Anterior cingulate cortex (tissue), 58 donors: ENCODE measurements around the gene SLC41A3.
"Not testable (repeated sequence)": the region's sequence is repeated elsewhere in the genome, so short reads cannot be mapped to it uniquely, and the experiment has no call there.

Experiments
- DNase-seq, 58 donors: peaks; one replicate each; lab custom pipeline; 2025; lab: John Stamatoyannopoulos, UW

SLC41A3 gene

DNA sequence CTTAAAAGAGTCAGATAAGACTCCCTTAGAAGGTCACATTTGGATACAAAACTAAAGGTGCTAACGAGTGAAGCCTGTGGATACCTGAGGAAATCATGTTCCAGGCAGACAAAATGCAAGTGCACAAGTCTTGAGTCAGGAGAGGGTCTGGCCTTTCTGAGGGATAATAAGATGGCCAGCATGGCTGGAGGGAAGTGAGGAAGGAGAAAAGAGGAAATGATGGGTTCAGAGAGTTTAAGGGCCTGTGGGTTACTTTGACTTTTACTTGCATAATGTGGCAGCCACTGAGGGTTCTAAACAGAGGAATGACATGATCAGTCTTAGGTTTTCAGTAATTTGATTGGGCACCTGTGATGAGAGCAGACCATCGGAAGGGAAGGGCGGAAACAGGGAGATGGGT lies 118.4 kb downstream of the SLC41A3 start:
- DNase-seq, result no peak

DNA sequence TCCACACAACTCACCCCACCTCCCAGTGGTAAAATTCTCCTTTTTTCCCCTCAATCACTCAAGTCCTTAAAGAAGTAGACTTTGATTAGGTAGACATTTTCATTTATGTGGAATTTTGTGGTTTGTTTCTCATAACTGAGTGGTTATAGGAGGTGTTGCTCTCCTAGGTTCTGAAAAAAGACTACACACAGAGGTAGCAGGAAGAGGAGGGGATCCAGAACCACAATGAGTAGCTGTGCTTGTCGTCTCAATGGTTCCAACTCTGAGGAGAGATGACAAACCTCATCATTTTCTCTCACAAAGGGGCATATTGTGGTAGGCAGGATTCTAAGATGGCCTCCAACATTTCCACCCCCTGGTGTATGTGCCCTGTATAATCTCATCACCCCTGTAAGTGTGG lies 120.1 kb downstream of the SLC41A3 start:
- DNase-seq, result not testable (repeated sequence)

DNA sequence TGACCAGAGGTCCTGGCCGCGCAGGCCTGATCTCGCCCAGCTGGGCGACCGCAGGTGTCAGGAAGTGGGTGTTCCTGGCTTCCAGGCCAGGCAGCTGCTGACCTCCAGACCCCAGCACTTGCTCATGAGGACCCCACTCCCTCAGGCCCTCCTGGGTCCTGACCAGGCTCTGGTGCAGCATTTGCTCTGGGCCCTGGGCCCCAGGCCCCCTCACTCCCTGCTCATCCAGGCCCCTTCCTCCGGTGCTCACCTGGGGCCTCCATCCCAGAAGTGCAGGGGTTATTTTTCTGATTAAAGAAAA lies 122.7 kb downstream of the SLC41A3 start:
- DNase-seq, result no peak

GRCh38 chr3:125960456-125961288 lies 123.3 kb downstream of the SLC41A3 start:
- DNase-seq, result no peak

GRCh38 chr3:125960066-125960424 lies 123.9 kb downstream of the SLC41A3 start:
- no peak for DNase-seq

GRCh38 chr3:125959317-125960065 lies 124.4 kb downstream of the SLC41A3 start:
- DNase-seq, result no peak

DNA sequence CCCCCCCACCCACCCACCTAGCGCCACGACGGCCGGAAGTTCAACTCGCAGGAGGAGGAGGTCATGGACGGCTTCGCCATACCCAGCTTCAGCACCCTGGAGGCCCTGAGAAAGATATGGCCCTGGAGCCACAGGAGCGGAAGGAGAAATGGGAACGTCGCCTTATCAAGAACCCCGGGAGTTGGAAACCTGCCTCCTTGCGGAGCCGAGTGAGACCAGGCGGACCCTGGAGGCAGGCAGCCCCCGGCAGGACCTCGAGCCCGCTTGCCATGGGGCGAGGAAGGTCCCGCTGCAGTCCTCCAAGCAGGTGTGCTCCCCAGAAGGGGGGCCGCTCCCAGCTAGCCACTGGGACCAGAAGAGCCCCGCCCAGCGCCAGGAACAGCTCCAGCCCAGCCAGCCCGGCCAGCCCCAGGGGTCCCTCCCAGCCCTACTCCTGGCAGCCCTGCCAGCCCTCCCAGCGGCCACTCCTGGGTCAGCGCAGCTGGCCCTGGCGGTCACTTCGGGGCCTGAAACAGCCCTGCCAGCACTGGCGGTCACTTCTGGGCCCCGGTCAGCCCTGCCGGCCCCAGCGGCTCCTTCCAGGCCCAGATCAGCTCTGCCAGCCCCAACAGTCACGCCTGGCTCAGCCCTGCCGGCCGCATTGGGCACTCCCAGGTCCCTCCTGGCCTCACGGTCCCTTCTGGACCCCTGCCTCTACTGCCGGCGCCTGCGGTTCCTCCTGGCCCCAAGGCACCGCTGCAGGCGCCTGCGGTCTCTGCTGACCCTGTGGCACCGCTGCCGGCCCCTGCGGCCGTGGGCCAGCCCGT lies 125.2 kb downstream of the SLC41A3 start:
- DNase-seq, result no peak

DNA sequence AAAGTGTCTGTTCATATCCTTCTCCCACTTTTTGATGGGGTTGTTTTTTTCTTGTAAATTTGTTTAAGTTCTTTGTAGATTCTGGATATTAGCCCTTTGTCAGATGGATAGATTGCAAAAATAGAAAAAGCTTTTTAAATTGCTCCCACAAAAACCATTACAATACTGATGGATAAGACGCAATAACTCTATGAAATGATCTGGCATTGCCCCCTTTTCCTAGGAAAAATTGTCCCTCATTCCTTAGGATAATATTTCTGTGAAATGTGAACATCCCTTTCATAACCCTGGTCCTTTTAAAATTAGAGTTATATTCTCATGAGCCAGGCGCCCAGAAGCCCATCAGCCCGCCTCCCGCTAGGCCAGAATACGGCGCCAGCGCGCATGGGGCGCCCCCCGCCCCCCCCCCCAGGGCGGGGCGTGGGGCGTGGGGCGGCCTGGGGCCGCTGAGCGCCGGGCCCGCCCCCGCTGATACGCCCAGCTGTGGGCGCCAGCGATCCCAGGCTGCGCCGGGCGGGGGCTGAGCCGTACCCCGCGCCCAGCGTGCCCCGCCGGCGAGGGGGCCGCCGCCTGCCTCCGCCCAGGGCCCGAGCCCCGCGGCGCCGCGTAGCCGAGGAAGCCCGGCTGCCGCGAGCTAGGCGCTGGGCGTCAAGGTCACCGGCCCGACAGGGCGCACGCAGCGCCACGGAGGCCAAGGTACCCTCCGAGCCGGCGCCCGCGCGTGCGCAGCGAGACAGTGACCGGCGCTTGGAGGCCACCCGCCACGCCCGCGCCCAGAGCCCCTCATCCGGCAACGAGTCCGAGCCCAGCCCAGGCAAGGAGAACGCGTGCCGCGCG lies 126.0 kb downstream of the SLC41A3 start:
- no peak for DNase-seq

DNA sequence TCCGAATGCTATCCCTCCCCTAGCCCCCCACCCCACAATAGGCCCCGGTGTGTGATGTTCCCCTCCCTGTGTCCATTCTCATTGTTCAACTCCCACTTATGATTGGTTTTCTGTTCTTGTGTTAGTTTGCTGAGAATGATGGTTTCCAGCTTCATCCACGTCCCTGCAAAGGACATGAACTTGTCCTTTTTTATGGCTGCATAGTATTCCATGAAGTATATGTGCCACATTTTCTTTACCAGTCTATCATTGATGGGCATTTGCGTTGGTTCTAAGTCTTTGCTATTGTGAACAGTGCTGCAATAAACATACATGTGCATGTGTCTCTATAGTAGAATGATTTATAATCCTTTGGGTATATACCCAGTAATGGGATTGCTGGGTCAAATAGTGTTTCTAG lies 126.9 kb downstream of the SLC41A3 start:
- DNase-seq, result not testable (repeated sequence)
